ENCODE measurements around the gene NBL1.

DNA sequence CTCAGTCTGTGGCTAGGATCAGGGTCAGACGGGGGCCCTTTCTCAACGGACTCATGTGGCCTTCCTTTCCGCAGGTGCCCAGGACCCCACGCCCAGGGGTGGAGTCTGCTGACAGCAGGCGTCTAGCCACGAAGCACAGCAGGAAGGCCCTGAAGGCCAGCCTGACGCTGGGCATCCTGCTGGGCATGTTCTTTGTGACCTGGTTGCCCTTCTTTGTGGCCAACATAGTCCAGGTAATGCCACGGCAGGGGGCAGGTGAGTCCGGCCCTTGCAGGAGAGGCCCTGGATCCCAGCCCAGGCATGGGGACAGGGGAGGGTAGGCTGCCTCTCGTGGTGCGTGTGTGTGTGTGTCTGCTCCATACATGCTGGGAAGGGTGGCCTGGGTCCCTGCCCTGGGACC is 34.4 kb downstream of the NBL1 start:
- TF ChIP-seq, protein P1, sequence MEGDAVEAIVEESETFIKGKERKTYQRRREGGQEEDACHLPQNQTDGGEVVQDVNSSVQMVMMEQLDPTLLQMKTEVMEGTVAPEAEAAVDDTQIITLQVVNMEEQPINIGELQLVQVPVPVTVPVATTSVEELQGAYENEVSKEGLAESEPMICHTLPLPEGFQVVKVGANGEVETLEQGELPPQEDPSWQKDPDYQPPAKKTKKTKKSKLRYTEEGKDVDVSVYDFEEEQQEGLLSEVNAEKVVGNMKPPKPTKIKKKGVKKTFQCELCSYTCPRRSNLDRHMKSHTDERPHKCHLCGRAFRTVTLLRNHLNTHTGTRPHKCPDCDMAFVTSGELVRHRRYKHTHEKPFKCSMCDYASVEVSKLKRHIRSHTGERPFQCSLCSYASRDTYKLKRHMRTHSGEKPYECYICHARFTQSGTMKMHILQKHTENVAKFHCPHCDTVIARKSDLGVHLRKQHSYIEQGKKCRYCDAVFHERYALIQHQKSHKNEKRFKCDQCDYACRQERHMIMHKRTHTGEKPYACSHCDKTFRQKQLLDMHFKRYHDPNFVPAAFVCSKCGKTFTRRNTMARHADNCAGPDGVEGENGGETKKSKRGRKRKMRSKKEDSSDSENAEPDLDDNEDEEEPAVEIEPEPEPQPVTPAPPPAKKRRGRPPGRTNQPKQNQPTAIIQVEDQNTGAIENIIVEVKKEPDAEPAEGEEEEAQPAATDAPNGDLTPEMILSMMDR (IDR thresholded peaks at IDR 0.05; ENCODE audit: poor library complexity), result no peak
- no peak for TF ChIP-seq EZH2phosphoT487 (IDR thresholded peaks at IDR 0.05; ENCODE audit: low read depth, severe bottlenecking, unreplicated experiment)
